Uterus (tissue), 2 donors: ENCODE data around the gene PUS7L.

ENCODE experiments used
- POLR2A ChIP-seq, 2 donors: fragments of 450-650 bp; IDR thresholded peaks; one replicate each; pipeline ENCODE4 v1.6.1; 2016; ENCODE audit warnings: antibody characterized with exemption in 2 of 2, mild to moderate bottlenecking in 1 of 2, moderate library complexity in 1 of 2
- TF ChIP-seq, protein P1 (sequence below), 4 experiments: fragments of 200-600 bp in 2 of 4; fragments of 450-650 bp in 2 of 4; sonication (generic) in 2 of 4; IDR thresholded peaks; one replicate each; pipeline ENCODE4 v1.5.1; 2016 to 2019; ENCODE audit warnings: antibody characterized with exemption in 4 of 4, mild to moderate bottlenecking in 2 of 4, moderate library complexity in 1 of 4

DNA sequence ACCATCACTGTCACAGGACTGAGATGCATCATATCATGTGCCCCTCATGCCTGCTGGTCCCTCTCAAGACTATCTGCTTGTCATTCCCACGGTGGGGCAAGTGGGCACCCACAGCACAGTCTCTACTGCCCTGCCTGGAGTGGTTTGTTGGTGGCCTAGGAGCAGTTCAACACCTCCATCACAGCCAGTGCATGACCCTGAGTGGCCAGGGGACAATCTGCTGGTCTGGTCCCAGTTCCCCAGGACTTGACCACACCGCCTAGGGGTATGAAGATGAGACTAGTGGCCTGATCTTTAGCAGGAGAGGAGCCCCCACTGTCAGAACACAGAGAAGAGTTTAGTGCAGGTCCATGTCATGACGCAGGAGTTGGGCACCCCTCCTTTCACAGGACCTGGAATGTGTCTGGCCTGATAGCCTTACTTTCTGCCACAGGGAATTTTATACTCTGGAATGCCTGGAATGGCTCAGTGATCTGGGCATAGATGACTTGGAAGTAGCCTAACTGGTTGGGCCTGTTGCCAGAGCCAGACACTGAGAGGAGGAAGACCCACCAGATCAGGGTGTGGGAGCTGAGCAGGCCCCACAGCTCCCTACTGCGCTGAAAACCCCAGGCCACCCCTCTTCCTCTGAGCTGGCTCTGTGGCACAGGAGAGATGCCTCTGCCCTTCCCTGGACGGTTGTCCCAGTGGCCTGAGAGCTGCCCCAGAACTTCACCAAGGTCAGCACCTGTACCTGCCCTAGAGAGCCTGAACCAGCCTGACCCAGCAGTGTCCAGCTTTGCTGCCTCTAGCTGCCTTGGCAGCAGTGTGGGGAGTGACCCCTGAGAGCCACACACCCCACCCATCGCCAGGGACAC lies 83.3 kb downstream of the PUS7L start:
- TF ChIP-seq POLR2A (IDR thresholded peaks at IDR 0.05), result no peak
- TF ChIP-seq, protein P1, sequence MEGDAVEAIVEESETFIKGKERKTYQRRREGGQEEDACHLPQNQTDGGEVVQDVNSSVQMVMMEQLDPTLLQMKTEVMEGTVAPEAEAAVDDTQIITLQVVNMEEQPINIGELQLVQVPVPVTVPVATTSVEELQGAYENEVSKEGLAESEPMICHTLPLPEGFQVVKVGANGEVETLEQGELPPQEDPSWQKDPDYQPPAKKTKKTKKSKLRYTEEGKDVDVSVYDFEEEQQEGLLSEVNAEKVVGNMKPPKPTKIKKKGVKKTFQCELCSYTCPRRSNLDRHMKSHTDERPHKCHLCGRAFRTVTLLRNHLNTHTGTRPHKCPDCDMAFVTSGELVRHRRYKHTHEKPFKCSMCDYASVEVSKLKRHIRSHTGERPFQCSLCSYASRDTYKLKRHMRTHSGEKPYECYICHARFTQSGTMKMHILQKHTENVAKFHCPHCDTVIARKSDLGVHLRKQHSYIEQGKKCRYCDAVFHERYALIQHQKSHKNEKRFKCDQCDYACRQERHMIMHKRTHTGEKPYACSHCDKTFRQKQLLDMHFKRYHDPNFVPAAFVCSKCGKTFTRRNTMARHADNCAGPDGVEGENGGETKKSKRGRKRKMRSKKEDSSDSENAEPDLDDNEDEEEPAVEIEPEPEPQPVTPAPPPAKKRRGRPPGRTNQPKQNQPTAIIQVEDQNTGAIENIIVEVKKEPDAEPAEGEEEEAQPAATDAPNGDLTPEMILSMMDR (IDR thresholded peaks at IDR 0.05), result no peak
